Neural cell (in vitro differentiated cells): ENCODE measurements around the gene IFIT1B. TPM values are rescaled to one million over a fixed set of nuclear protein-coding genes. Genes with fewer than 3 reads are reported as not detected.
"Not testable (repeated sequence)": the region's sequence is repeated elsewhere in the genome, so short reads cannot be mapped to it uniquely, and the experiment has no call there.

Source experiments
- H2AFZ ChIP-seq: fragments of 200-600, 300-800 bp; sonication (generic), shearing (Covaris generic); 2 replicates; pipeline ENCODE4 v1.6.0; 2014; ENCODE audit warnings: low read depth, mild to moderate bottlenecking, antibody characterized with exemption, low read length, moderate library complexity
- H3F3A ChIP-seq: fragments of 200-600 bp; shearing (Covaris generic); 2 replicates; pipeline ENCODE4 v1.6.1; 2016; ENCODE audit warnings: mild to moderate bottlenecking, moderate library complexity, mixed read lengths, antibody characterized with exemption, low read length; ENCODE audit not compliant: insufficient read depth, poor library complexity, severe bottlenecking
- H3K27ac ChIP-seq: fragments of 200-600, 300-800 bp; sonication (generic), shearing (Covaris generic); 2 replicates; pipeline ENCODE4 v1.5.1; 2014; ENCODE audit warnings: mild to moderate bottlenecking, low read length, moderate library complexity
- H3K27me3 ChIP-seq: fragments of 300-800, 200-600 bp; sonication (generic), shearing (Covaris generic); 2 replicates; pipeline ENCODE4 v1.6.0; 2014; ENCODE audit warnings: mild to moderate bottlenecking, low read depth, low read length, moderate library complexity; ENCODE audit not compliant: insufficient read depth
- H3K36me3 ChIP-seq: fragments of 300-800, 200-600 bp; sonication (generic), shearing (Covaris generic); 2 replicates; pipeline ENCODE4 v1.5.1; 2014; ENCODE audit warnings: mild to moderate bottlenecking, antibody characterized with exemption, low read length, moderate library complexity; ENCODE audit not compliant: insufficient read depth
- H3K4me2 ChIP-seq: fragments of 300-800, 200-600 bp; sonication (generic), shearing (Covaris generic); 2 replicates; pipeline ENCODE4 v1.6.0; 2014; ENCODE audit warnings: mild to moderate bottlenecking, low read length
- H3K4me3 ChIP-seq: fragments of 300-800, 200-600 bp; sonication (generic), shearing (Covaris generic); 2 replicates; pipeline ENCODE4 v1.5.1; 2014; ENCODE audit warnings: mild to moderate bottlenecking, low read length, moderate library complexity
- H3K79me2 ChIP-seq: fragments of 200-600 bp; shearing (Covaris generic); replicated peaks from 2 replicates; pipeline ENCODE4 v1.6.0; 2014; ENCODE audit warnings: mild to moderate bottlenecking, low read length, moderate library complexity; ENCODE audit not compliant: insufficient read depth
- H3K9ac ChIP-seq: fragments of 300-800, 200-600 bp; sonication (generic), shearing (Covaris generic); 2 replicates; pipeline ENCODE4 v1.6.1; 2016; ENCODE audit warnings: mild to moderate bottlenecking, low read length, mixed read lengths
- H3K9me2 ChIP-seq: fragments of 200-600 bp; shearing (Covaris generic); 2 replicates; pipeline ENCODE4 v1.6.1; 2016; ENCODE audit warnings: mild to moderate bottlenecking, low read length, mixed read lengths; ENCODE audit not compliant: insufficient read depth
- H3K9me3 ChIP-seq: fragments of 200-600, 300-800 bp; sonication (generic), shearing (Covaris generic); 2 replicates; pipeline ENCODE4 v1.6.1; 2016; ENCODE audit warnings: mild to moderate bottlenecking, mixed run types, low read length, moderate library complexity, mixed read lengths
- H4K20me1 ChIP-seq: fragments of 200-600 bp; shearing (Covaris generic); 2 replicates; pipeline ENCODE4 v1.6.1; 2016; ENCODE audit warnings: mild to moderate bottlenecking, mixed run types; ENCODE audit not compliant: insufficient read depth
- EP300 ChIP-seq: fragments of 450-650 bp; conservative IDR thresholded peaks from 2 replicates; pipeline ENCODE4 v1.6.1; 2014; ENCODE audit warnings: antibody characterized with exemption, mild to moderate bottlenecking, moderate library complexity; ENCODE audit not compliant: poor library complexity, severe bottlenecking
- EZH2 ChIP-seq: fragments of 200-600, 300-800 bp; shearing (Covaris generic), sonication (generic); IDR thresholded peaks from 2 replicates; pipeline ENCODE4 v1.6.1; 2014; ENCODE audit warnings: antibody characterized with exemption, low read length, borderline replicate concordance, mild to moderate bottlenecking; ENCODE audit not compliant: insufficient read depth, poor library complexity, severe bottlenecking
- MXI1 ChIP-seq: fragments of 450-650 bp; conservative IDR thresholded peaks from 2 replicates; pipeline ENCODE4 v1.6.1; 2014; ENCODE audit warnings: antibody characterized with exemption, mild to moderate bottlenecking; ENCODE audit not compliant: poor library complexity, severe bottlenecking
- POLR2AphosphoS5 ChIP-seq: IDR thresholded peaks from 2 replicates; pipeline ENCODE4 v1.6.1; 2012
- RAD21 ChIP-seq: fragments of 450-650 bp; conservative IDR thresholded peaks from 2 replicates; pipeline ENCODE4 v1.6.1; 2014; ENCODE audit warnings: antibody characterized with exemption, mild to moderate bottlenecking, moderate library complexity
- REST ChIP-seq: IDR thresholded peaks from 2 replicates; pipeline ENCODE4 v1.6.1; 2012; ENCODE audit warnings: borderline replicate concordance
- SMC3 ChIP-seq: fragments of 450-650 bp; conservative IDR thresholded peaks from 2 replicates; pipeline ENCODE4 v1.6.1; 2014; ENCODE audit warnings: antibody characterized with exemption, mild to moderate bottlenecking, moderate library complexity; ENCODE audit not compliant: poor library complexity
- TAF1 ChIP-seq: IDR thresholded peaks from 2 replicates; pipeline ENCODE4 v1.6.1; 2012; ENCODE audit warnings: low read depth
- polyA plus RNA-seq: library from polyadenylated mRNA; depleted of rRNA; stranded (reverse); fragments of >200 nt; gene quantifications from 2 replicates; pipeline ENCODE4 v1.2.3, GENCODE V29; 2014
- TF ChIP-seq, protein P1 (sequence below): fragments of 450-650 bp; IDR thresholded peaks from 2 replicates; pipeline ENCODE4 v1.5.1; 2014; ENCODE audit warnings: antibody characterized with exemption, mild to moderate bottlenecking, moderate library complexity; ENCODE audit not compliant: poor library complexity, severe bottlenecking

The IFIT1B gene
- polyA plus RNA-seq, 1 donor from 2014 or later = not detected

DNA sequence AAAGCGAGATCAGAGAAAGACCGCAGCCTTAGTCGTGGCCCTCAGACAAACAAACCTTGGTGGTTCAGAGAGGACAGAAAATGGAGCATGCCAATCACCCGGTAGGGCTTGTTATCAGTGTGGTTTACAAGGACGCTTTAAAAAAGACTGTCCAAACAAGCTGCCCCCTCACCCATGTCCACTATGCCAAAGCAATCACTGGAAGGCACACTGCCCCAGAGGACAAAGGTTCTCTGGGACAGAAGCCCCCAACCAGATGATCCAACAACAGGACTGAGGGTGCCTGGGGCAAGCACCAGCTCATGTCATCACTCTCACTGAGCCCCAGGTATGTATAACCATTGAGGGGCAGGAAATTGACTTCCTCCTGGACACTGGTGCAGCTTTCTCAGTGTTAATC is 31.4 kb downstream of the IFIT1B start:
- H3K4me2 ChIP-seq, H3K27ac ChIP-seq, H3K4me3 ChIP-seq, H3K9me2 ChIP-seq, H3K79me2 ChIP-seq, H3F3A ChIP-seq, H4K20me1 ChIP-seq, H3K36me3 ChIP-seq, H3K9me3 ChIP-seq, H3K27me3 ChIP-seq, H2AFZ ChIP-seq, H3K9ac ChIP-seq: not testable (repeated sequence)

- H3K4me3 ChIP-seq = peak overlapping the region; percentile 10
- not testable (repeated sequence) for H3K79me2 ChIP-seq, H3K4me2 ChIP-seq, H3K36me3 ChIP-seq, H3K27ac ChIP-seq, H3K9me2 ChIP-seq, H3K27me3 ChIP-seq, H3F3A ChIP-seq, H2AFZ ChIP-seq, H3K9ac ChIP-seq, H4K20me1 ChIP-seq, H3K9me3 ChIP-seq
Measured at GRCh38 chr10:89410551-89410950, 32.7 kb downstream of the IFIT1B start.

DNA sequence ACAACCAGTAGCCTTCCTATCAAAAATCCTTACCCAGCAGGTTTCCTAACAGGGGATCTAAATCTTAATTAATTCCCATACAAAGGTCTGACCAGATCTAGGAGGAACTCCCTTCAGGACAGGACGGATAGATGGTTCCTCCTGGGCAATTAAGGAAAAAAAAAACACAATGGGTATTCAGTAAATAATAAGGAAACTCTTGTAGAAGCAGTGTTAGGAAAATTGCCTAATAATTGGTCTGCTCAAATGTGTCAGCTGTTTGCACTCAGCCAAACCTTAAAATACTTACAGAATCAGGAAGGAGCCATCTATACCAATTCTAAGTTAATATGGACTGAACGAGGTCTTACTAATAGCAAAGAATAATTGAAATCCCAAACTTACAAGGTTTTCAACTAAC is 33.3 kb downstream of the IFIT1B start:
- H3K4me2 ChIP-seq, H2AFZ ChIP-seq, H4K20me1 ChIP-seq, H3K36me3 ChIP-seq, H3K27me3 ChIP-seq, H3F3A ChIP-seq, H3K9me3 ChIP-seq, H3K27ac ChIP-seq, H3K9ac ChIP-seq, H3K79me2 ChIP-seq, H3K9me2 ChIP-seq: not testable (repeated sequence)
- H3K4me3 ChIP-seq = peak overlapping the region; percentile 10

DNA sequence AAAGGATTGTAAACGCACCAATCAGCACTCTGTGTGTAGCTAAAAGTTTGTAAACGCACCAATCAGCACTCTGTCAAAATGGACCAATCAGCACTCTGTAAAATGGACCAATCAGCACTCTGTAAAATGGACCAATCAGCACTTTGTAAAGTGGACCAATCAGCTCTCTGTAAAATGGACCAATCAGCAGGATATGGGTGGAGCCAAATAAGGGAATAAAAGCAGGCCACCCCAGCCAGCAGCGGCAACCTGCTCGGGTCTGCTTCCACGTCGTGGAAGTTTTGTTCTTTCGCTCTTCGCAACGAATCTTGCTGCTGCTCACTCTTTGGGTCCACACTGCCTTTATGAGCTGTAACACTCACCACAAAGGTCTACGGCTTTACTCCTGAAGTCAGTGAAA is 34.4 kb downstream of the IFIT1B start:
- H3K27me3 ChIP-seq, H3K4me2 ChIP-seq, H3K9me2 ChIP-seq, H3K79me2 ChIP-seq, H3F3A ChIP-seq, H2AFZ ChIP-seq, H3K9ac ChIP-seq, H3K36me3 ChIP-seq, H3K27ac ChIP-seq, H4K20me1 ChIP-seq, H3K4me3 ChIP-seq, H3K9me3 ChIP-seq: not testable (repeated sequence)

DNA sequence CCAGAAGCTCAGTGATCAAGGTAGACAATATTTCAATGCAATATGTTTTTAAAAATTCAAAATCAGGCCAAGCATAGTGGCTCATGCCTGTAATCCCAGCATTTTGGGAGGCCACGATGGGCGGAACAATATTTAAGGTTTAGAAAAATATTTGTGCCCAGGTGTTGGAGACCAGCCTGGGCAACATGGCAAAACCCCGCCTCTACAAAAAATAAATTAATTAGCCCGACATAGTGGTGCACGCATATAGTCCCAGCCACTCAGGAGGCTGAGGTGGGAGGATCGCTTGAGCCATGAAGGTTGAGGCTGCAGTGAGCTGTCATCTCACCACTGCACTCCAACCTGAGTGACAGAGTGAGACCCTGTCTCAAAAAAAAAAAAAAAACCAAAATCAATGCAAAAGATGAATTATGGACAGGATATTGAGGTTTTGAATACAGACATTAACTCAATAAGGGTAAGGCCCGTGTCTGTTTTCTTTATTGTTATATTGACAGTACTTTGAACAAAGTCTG is 35.6 kb downstream of the IFIT1B start:
- peaks cover 3% of the 10 kb centered on the region for H3K79me2 ChIP-seq
- peak overlapping the region; percentile 82 for H3K9ac ChIP-seq
- no peaks in the 10 kb centered on the region for H3K36me3 ChIP-seq
- H3K27me3 ChIP-seq = no peaks in the 10 kb centered on the region
- TF ChIP-seq EZH2 (no peak), POLR2AphosphoS5 (no peak), RAD21 (no peak), SMC3 (no peak), TAF1 (no peak), EP300 (no peak), MXI1 (no peak), REST (no peak)
- TF ChIP-seq, protein P1, sequence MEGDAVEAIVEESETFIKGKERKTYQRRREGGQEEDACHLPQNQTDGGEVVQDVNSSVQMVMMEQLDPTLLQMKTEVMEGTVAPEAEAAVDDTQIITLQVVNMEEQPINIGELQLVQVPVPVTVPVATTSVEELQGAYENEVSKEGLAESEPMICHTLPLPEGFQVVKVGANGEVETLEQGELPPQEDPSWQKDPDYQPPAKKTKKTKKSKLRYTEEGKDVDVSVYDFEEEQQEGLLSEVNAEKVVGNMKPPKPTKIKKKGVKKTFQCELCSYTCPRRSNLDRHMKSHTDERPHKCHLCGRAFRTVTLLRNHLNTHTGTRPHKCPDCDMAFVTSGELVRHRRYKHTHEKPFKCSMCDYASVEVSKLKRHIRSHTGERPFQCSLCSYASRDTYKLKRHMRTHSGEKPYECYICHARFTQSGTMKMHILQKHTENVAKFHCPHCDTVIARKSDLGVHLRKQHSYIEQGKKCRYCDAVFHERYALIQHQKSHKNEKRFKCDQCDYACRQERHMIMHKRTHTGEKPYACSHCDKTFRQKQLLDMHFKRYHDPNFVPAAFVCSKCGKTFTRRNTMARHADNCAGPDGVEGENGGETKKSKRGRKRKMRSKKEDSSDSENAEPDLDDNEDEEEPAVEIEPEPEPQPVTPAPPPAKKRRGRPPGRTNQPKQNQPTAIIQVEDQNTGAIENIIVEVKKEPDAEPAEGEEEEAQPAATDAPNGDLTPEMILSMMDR = no peak
- H4K20me1 ChIP-seq = no peaks in the 10 kb centered on the region
- no peaks in the 10 kb centered on the region for H3K9me2 ChIP-seq
- peak overlapping the region; percentile 90 for H3K4me3 ChIP-seq
- no peaks in the 10 kb centered on the region for H3K9me3 ChIP-seq
- H3K27ac ChIP-seq = no peak overlapping the region
- H3F3A ChIP-seq = no peaks in the 10 kb centered on the region
- H3K4me2 ChIP-seq = peak overlapping the region; percentile 64
- H2AFZ ChIP-seq = peak overlapping the region; percentile 90
